ENCODE data around the gene RPS2.
"Not testable (repeated sequence)": the region's sequence is repeated elsewhere in the genome, so short reads cannot be mapped to it uniquely, and the experiment has no call there.

The RPS2 gene

GRCh38 chr16:1923299-1924034, 41.2 kb downstream of the RPS2 start:
- TF ChIP-seq CTCF (IDR thresholded peaks at IDR 0.05; ENCODE audit: extremely low read depth, missing control alignments) = no peak
- no peak for DNase-seq (ENCODE audit: low spot score)

- no peak for TF ChIP-seq CTCF (IDR thresholded peaks at IDR 0.05; ENCODE audit: extremely low read depth, missing control alignments)
These were observed 42.3 kb downstream of the RPS2 start for GRCh38 chr16:1922357-1922756.

GRCh38 chr16:1920727-1921171, 43.9 kb downstream of the RPS2 start:
- peak; percentile 50 for DNase-seq (ENCODE audit: low spot score)
- TF ChIP-seq CTCF (IDR thresholded peaks at IDR 0.05; ENCODE audit: extremely low read depth, missing control alignments) = no peak

More at GRCh38 chr16:1922357-1922756, 42.3 kb downstream of the RPS2 start:
- DNase-seq (ENCODE audit: low spot score) = no peak

- DNase-seq (ENCODE audit: low spot score) = not testable (repeated sequence)
These were observed 44.5 kb downstream of the RPS2 start for GRCh38 chr16:1920122-1920521.

- DNase-seq (ENCODE audit: low spot score) = no peak
- no peak for TF ChIP-seq CTCF (IDR thresholded peaks at IDR 0.05; ENCODE audit: extremely low read depth, missing control alignments)
These were observed 45.2 kb downstream of the RPS2 start for GRCh38 chr16:1919327-1919998.

- no peak for DNase-seq (ENCODE audit: low spot score)
- no peak for TF ChIP-seq CTCF (IDR thresholded peaks at IDR 0.05; ENCODE audit: extremely low read depth, missing control alignments)
These were observed 46.0 kb downstream of the RPS2 start, which contains the start of gene HS3ST6 for GRCh38 chr16:1918351-1919326. Gene HS3ST6 (minus strand): TSS chr16:1918415. CDS start chr16:1918323, 92 bp downstream.

GRCh38 chr16:1917665-1918350, 46.8 kb downstream of the RPS2 start:
- DNase-seq (ENCODE audit: low spot score) = no peak
- no peak for TF ChIP-seq CTCF (IDR thresholded peaks at IDR 0.05; ENCODE audit: extremely low read depth, missing control alignments)

All from GM20000 (cell line).